OCI-M1 (cell line): ENCODE data around the gene MMEL1.

Experiments used
- DNase-seq: peaks from one replicate; lab custom pipeline; 2025; lab: John Stamatoyannopoulos, UW

Gene MMEL1

GRCh38 chr1:2544093-2544874 lies 88.5 kb downstream of the MMEL1 start:
- no peak for DNase-seq

GRCh38 chr1:2543543-2544092 lies 89.2 kb downstream of the MMEL1 start:
- peak; percentile 34 for DNase-seq

GRCh38 chr1:2542246-2542915 lies 90.4 kb downstream of the MMEL1 start:
- DNase-seq: no peak

- DNase-seq: peak; percentile 37
Measured at GRCh38 chr1:2541619-2542245, 91.1 kb downstream of the MMEL1 start.

- DNase-seq: no peak
Measured at GRCh38 chr1:2540816-2541492, 91.9 kb downstream of the MMEL1 start.
